GM15510 (cell line): ENCODE results near the gene ARID4B.

ENCODE experiments used
- POLR2A ChIP-seq: IDR thresholded peaks from 3 replicates; pipeline ENCODE4 v1.6.1; 2011; ENCODE audit warnings: borderline replicate concordance; ENCODE audit not compliant: insufficient read length; ENCODE audit errors: extremely low read depth

Gene ARID4B

GRCh38 chr1:235199441-235199840 lies 128.5 kb downstream of the ARID4B start:
- TF ChIP-seq POLR2A, result no peak

DNA sequence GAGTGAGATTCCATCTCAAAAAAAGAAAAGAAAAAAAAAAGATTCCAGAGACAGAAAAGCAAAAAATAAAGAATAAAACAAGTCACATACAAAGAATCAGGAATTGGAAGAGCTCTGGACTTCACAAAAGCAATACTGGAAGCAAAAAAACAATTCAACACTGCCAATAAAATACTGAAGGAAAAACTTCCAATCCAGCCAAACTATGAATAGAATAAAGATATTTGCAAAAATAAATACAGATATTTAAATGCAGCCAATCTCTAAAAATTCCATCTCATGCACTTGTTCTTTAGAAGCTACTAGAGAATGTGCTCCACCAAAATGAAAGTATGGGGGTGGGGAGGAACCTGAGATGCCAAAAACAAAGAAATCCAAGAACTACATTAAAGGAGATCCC lies 137.5 kb downstream of the ARID4B start:
- TF ChIP-seq POLR2A, result no peak

DNA sequence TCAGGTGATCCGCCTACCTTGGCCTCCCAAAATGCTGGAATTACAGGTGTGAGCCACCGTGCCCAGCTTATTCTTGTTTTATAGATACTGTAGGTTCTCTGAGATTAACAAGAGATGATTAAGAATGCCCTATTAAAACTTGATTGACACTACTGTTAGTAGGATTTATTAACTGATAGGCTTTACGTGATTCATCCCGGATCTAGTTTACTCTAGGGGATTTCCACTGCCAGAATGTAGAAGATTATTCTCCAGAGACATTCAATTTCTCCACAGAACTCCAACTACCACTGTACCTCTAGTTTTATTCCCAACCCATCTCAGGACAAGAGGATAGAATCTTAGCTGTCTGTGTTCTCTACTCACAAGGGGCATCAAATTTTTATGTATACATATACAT lies 140.7 kb downstream of the ARID4B start:
- no peak for TF ChIP-seq POLR2A

- TF ChIP-seq POLR2A, result no peak
These were observed 146.3 kb downstream of the ARID4B start for GRCh38 chr1:235181561-235182245.

- TF ChIP-seq POLR2A, result no peak
These were observed 147.0 kb downstream of the ARID4B start for GRCh38 chr1:235180916-235181460.

DNA sequence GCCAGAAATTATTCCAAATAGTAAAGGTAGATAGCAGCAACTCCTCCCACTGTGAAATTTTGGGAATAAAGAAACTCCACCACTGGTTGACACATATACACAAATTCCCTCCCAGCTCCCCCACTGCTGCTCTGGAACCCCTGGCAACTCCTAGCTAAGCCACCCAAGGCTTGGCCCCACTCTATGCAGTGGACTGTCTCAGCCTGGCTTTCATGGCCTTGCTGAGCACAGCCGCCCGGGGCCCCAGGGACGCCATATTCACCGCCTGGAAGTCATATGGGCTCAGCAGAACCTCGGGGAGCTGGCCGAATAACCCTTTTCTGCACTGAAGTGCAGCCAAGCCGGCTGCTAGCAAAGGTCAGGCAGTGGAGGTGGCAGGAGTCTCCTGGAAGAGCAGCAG lies 151.5 kb downstream of the ARID4B start:
- TF ChIP-seq POLR2A, result no peak

DNA sequence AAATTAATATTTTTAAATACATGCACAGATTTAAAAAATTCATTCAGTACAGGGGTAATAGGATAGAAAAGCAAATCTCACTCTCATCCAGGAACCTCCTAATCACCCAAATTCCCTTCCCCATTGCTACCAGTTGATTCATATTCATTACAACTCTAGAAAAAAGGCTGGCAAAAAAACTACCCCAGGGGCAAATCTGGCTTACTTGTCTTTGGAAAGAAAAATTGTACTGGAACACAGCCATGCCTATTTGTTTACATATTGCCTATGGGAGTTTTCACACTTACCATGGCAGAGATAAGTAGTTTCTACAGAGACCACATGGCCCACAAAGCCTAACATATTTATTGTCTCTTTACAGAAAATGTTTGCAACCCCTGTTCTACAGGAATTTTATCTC lies 158.0 kb downstream of the ARID4B start:
- TF ChIP-seq POLR2A, result no peak

- no peak for TF ChIP-seq POLR2A
These were observed 159.6 kb downstream of the ARID4B start for GRCh38 chr1:235168375-235168774.

GRCh38 chr1:235161685-235162327 lies 166.2 kb downstream of the ARID4B start:
- no peak for TF ChIP-seq POLR2A

DNA sequence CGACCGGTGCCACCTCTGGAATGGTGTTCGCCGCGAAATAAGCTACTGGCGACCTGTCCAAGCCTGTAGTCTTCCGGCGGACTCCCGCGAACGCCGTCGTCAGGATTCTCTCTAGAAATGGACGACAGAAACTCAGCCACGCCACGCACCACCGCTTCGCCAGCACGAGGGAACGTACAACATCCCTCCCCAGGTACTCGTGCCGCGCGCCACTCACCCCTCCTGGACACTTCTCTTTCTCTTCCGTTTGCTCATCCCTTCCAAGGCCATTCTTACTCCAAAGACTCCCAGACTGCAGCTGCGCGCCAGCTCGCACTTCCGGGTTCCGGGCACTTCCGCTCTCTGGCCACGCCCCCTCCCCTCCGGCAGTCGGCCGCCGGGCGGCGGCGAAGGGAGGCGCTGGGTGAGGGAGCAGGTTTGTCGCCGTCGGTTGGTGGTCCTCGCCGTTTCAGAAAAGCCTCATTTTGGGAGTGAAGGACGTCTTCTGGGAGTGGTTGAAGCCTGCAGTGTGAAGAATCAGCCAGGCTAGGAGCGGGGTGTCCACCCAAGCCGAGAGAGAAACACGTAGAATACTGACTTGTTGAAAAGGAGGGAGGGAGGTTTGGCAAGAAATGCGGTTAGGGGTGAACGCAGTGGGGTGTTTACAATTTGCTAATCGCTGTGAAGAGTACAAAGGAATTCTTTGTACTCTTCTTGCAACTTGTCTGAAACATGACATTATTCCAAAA lies 166.9 kb downstream of the ARID4B start, which contains the start of gene RBM34:
Gene RBM34 (minus strand): TSS at position 294 of the 728 bp plus-strand sequence. CDS start 24 bp downstream, at position 270.
- TF ChIP-seq POLR2A, result peak; percentile 96

GRCh38 chr1:235160383-235160956 lies 167.5 kb downstream of the ARID4B start:
- TF ChIP-seq POLR2A, result no peak

DNA sequence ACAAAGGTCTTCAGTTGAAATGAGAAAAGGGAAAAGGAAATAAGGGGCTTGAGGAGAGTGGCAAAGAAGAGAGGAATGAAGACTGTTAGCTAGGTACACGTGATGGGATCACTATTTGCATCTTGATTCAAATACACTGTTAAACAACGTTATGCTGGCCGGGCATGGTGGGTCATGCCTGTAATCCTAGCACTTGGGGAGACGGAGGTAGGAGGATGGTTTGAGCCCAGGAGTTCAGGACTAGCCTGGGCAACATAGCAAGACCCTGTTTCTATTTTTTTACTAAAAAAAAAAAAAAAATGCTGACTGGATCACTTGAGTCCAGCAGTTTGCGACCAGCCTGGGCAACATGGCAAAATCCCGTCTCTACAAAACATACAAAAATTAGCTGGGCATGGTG lies 169.3 kb downstream of the ARID4B start:
- TF ChIP-seq POLR2A, result no peak

- TF ChIP-seq POLR2A, result no peak
These were observed 170.8 kb downstream of the ARID4B start for GRCh38 chr1:235157150-235157549.

DNA sequence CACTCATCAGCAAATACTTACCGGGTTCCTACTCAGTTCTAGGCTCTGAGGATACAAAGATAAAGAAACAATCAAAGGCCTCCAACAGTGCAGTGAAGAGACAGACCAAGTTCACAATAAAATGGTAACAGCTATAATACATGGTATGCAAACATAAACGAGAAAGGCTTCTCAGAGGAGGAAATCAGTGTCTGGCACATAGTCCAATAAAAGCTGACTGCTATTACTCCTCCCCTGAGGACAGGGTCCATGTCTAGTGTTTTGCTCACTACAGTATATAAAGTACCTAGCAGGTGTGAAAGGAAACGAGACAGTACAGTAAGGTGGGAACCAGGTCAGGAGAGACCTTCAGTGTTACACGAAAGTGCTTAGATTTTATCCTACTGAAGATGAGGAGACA lies 171.2 kb downstream of the ARID4B start:
- no peak for TF ChIP-seq POLR2A

- no peak for TF ChIP-seq POLR2A
These were observed 171.7 kb downstream of the ARID4B start for GRCh38 chr1:235156265-235156664.
